K562 (cell line): ENCODE data around the gene RHOT1. TPM values are rescaled to one million over a fixed set of nuclear protein-coding genes. Genes with fewer than 3 reads are reported as not detected.
A peak's percentile ranks its signal among the peaks of the same experiment; 100 is the strongest.

Source experiments
- ATF7 ChIP-seq: fragments of 450-650 bp; IDR thresholded peaks from 2 replicates; pipeline ENCODE4 v1.7.1; 2014; ENCODE audit warnings: mild to moderate bottlenecking, moderate library complexity
- CAMTA2 ChIP-seq: fragments of 250-450 bp; sonication (Bioruptor Pico); conservative IDR thresholded peaks from 2 replicates; pipeline ENCODE4 v1.5.1; 2022
- CBFA2T3 ChIP-seq: fragments of 450-650 bp; IDR thresholded peaks from 2 replicates; pipeline ENCODE4 v1.6.1; 2017
- CHD2 ChIP-seq: IDR thresholded peaks from 2 replicates; pipeline ENCODE4 v1.6.1; 2011; ENCODE audit warnings: low read depth, low read length
- HBP1 ChIP-seq: fragments of 450-650 bp; formaldehyde crosslinking; IDR thresholded peaks from 2 replicates; pipeline ENCODE4 v1.4.0; 2022; ENCODE audit warnings: missing genetic modification characterization
- PRMT5 ChIP-seq: sonication (generic); formaldehyde crosslinking; IDR thresholded peaks from 2 replicates; pipeline ENCODE4 v1.5.0; 2020; ENCODE audit warnings: missing genetic modification reagents
- SFPQ ChIP-seq: fragments of 200-400 bp; formaldehyde crosslinking; IDR thresholded peaks from 2 replicates; pipeline ENCODE4 v1.6.1; 2017; ENCODE audit warnings: mild to moderate bottlenecking, low read depth, low read length, moderate library complexity
- ZNF263 ChIP-seq: sonication (generic); formaldehyde crosslinking; IDR thresholded peaks from 2 replicates; pipeline ENCODE4 v1.8.0; 2022; ENCODE audit warnings: mild to moderate bottlenecking, missing genetic modification reagents, borderline replicate concordance
- ZNF277 ChIP-seq: fragments of 250-450 bp; sonication (Bioruptor Pico); IDR thresholded peaks from 2 replicates; pipeline ENCODE4 v1.8.0; 2022; ENCODE audit warnings: inconsistent platforms, mild to moderate bottlenecking, moderate library complexity, borderline replicate concordance
- ZNF668 ChIP-seq: fragments of 250-450 bp; sonication (Bioruptor Pico); IDR thresholded peaks from 2 replicates; pipeline ENCODE4 v1.8.0; 2022; ENCODE audit warnings: mild to moderate bottlenecking, inconsistent platforms
- polyA plus RNA-seq, 8 experiments: library from polyadenylated mRNA; depleted of rRNA in 4 of 8; stranded (reverse) in 5 of 8; unstranded in 3 of 8; fragments of >200 nt; fragmentation: Nextera tagmentation in 2 of 8; fragmentation: Illumina TruSeq in 1 of 8; extraction: Ambion mirVana in 2 of 8; extraction: Trizol in 1 of 8; gene quantifications; 2 replicates each; pipeline versions ENCODE4 v1.2.1 to v1.2.3, GENCODE V29; 2011 to 2014; ENCODE audit warnings: inconsistent platforms in 1 of 8, missing spikeins in 1 of 8
- total RNA-seq, 7 experiments: library from RNA; depleted of rRNA in 6 of 7; stranded (reverse); fragments of >200 nt in 6 of 7; fragmentation: Illumina TruSeq in 2 of 7; extraction: Trizol in 2 of 7; gene quantifications; 2 replicates each; pipeline versions ENCODE4 v1.2.1 to v1.2.3, GENCODE V29; 2011 to 2021; ENCODE audit warnings: low replicate concordance in 1 of 7
- TF ChIP-seq, protein P1 (sequence below): fragments of 200-800 bp; sonication (Bioruptor generic); IDR thresholded peaks from 2 replicates; pipeline ENCODE4 v1.6.1; 2016; ENCODE audit warnings: missing genetic modification characterization, missing compliant biosample characterization
- TF ChIP-seq, protein P2 (sequence below): sonication (generic); formaldehyde crosslinking; IDR thresholded peaks from 2 replicates; pipeline ENCODE4 v1.4.0; 2020; ENCODE audit warnings: mild to moderate bottlenecking, missing genetic modification reagents
- TF ChIP-seq, protein P3 (sequence below): fragments of 250-450 bp; sonication (Bioruptor Pico); IDR thresholded peaks from 2 replicates; pipeline ENCODE4 v1.4.0; 2020; ENCODE audit warnings: mild to moderate bottlenecking, moderate library complexity

RHOT1 gene
- total and polyA plus RNA-seq, 9 of the 15 experiments (the other 6 are each of a cell fraction or from before 2014, with no cell fraction given) = 23.0 to 101 (median 32.2) TPM

DNA sequence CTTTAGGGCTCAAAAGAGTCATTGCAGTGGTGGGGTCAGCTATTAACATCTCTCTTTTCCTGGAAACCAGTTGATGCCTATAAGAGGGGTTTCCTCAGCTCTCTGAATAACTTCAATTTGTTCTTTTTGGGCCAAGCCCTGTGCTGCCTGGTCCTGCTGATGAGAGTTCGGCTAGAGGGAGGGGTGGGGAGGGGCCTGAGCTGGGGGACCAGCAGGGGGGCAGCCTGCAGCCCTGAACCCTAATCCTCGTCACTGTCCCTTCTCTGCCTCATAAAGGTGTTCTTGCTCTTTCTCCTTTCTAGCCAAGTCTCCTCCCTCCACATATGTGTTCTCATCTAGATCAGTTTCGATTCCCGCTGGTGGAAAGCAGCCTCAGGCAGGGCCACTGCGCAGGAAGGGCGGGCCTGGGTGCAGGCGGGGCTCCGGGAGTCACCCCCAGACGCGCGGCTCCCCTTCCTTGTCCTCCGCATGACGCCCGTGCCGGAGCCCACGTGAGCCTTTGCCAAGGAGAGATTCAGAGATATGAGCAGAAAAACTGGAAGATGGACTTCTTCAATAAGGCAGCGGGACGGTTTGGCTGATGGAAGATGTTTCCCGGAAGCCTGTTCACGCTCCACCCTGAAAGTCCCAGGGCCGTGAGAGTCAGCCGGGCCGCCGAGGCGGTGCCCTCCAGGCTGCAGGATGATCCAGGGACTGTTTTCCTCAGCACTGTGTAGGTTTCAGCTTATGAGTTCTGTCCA lies 15.0 kb upstream of the RHOT1 start (continued):
- TF ChIP-seq, protein P1, sequence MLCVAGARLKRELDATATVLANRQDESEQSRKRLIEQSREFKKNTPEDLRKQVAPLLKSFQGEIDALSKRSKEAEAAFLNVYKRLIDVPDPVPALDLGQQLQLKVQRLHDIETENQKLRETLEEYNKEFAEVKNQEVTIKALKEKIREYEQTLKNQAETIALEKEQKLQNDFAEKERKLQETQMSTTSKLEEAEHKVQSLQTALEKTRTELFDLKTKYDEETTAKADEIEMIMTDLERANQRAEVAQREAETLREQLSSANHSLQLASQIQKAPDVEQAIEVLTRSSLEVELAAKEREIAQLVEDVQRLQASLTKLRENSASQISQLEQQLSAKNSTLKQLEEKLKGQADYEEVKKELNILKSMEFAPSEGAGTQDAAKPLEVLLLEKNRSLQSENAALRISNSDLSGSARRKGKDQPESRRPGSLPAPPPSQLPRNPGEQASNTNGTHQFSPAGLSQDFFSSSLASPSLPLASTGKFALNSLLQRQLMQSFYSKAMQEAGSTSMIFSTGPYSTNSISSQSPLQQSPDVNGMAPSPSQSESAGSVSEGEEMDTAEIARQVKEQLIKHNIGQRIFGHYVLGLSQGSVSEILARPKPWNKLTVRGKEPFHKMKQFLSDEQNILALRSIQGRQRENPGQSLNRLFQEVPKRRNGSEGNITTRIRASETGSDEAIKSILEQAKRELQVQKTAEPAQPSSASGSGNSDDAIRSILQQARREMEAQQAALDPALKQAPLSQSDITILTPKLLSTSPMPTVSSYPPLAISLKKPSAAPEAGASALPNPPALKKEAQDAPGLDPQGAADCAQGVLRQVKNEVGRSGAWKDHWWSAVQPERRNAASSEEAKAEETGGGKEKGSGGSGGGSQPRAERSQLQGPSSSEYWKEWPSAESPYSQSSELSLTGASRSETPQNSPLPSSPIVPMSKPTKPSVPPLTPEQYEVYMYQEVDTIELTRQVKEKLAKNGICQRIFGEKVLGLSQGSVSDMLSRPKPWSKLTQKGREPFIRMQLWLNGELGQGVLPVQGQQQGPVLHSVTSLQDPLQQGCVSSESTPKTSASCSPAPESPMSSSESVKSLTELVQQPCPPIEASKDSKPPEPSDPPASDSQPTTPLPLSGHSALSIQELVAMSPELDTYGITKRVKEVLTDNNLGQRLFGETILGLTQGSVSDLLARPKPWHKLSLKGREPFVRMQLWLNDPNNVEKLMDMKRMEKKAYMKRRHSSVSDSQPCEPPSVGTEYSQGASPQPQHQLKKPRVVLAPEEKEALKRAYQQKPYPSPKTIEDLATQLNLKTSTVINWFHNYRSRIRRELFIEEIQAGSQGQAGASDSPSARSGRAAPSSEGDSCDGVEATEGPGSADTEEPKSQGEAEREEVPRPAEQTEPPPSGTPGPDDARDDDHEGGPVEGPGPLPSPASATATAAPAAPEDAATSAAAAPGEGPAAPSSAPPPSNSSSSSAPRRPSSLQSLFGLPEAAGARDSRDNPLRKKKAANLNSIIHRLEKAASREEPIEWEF (CRISPR knock-in tag) = no peak
- TF ChIP-seq ZNF668 = no peak
- TF ChIP-seq CBFA2T3 = no peak
- TF ChIP-seq, protein P2, sequence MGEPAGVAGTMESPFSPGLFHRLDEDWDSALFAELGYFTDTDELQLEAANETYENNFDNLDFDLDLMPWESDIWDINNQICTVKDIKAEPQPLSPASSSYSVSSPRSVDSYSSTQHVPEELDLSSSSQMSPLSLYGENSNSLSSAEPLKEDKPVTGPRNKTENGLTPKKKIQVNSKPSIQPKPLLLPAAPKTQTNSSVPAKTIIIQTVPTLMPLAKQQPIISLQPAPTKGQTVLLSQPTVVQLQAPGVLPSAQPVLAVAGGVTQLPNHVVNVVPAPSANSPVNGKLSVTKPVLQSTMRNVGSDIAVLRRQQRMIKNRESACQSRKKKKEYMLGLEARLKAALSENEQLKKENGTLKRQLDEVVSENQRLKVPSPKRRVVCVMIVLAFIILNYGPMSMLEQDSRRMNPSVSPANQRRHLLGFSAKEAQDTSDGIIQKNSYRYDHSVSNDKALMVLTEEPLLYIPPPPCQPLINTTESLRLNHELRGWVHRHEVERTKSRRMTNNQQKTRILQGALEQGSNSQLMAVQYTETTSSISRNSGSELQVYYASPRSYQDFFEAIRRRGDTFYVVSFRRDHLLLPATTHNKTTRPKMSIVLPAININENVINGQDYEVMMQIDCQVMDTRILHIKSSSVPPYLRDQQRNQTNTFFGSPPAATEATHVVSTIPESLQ = no peak
- peak; percentile 57; the same call in 1 of the 2 replicates for TF ChIP-seq ATF7
- TF ChIP-seq CHD2 = no peak
- TF ChIP-seq, protein P3, sequence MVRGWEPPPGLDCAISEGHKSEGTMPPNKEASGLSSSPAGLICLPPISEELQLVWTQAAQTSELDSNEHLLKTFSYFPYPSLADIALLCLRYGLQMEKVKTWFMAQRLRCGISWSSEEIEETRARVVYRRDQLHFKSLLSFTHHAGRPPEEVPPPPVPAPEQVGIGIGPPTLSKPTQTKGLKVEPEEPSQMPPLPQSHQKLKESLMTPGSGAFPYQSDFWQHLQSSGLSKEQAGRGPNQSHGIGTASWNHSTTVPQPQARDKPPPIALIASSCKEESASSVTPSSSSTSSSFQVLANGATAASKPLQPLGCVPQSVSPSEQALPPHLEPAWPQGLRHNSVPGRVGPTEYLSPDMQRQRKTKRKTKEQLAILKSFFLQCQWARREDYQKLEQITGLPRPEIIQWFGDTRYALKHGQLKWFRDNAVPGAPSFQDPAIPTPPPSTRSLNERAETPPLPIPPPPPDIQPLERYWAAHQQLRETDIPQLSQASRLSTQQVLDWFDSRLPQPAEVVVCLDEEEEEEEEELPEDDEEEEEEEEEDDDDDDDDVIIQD = no peak
- peak; percentile 34; the same call in 1 of the 2 replicates for TF ChIP-seq ZNF263 (CRISPR knock-in tag)
- no peak for TF ChIP-seq CAMTA2
- TF ChIP-seq SFPQ = no peak
- no peak for TF ChIP-seq ZNF277 (CRISPR knock-in tag)
- TF ChIP-seq HBP1 (CRISPR knock-in tag) = no peak
- TF ChIP-seq PRMT5 (CRISPR knock-in tag) = no peak
